B cell (primary cell): ENCODE measurements around the gene NUDT3. TPM values are rescaled to one million over a fixed set of nuclear protein-coding genes. Genes with fewer than 3 reads are reported as not detected.
A peak's percentile ranks its signal among the peaks of the same experiment; 100 is the strongest.

Experiments used
- ATAC-seq: fragments of 200-7000 bp; cut with Tn5 transposase; one replicate; pipeline ENCODE4 v1.10.0; 2021; ENCODE audit warnings: low read depth, mild to moderate bottlenecking, moderate number of reproducible peaks, moderate library complexity
- CTCF ChIA-PET: fragments of 350-600 bp; sonication (Branson Sonifier 250); formaldehyde crosslinking; loops from one replicate; lab custom pipeline; 2021; ENCODE audit warnings: antibody characterized with exemption, inconsistent platforms; lab: Charles Lee
- POLR2A ChIA-PET: fragments of 350-600 bp; sonication (Branson Sonifier 250); formaldehyde crosslinking; loops from one replicate; lab custom pipeline; 2021; ENCODE audit warnings: antibody characterized with exemption; lab: Charles Lee
- DNase-seq: peaks from one replicate; pipeline ENCODE4 v3.0.0; 2013
- H2AFZ ChIP-seq: 2 replicates; pipeline ENCODE4 v1.6.1; 2012; ENCODE audit warnings: mild to moderate bottlenecking, low read depth, low read length; ENCODE audit not compliant: insufficient read depth, poor library complexity, severe bottlenecking
- H3K27ac ChIP-seq, 2 donors: 1 replicate in 1 of 2; 2 replicates in 1 of 2; pipeline ENCODE4 v1.5.1; 2012 to 2013; ENCODE audit warnings: low read length in 2 of 2, mild to moderate bottlenecking in 2 of 2, moderate library complexity in 1 of 2
- H3K27me3 ChIP-seq, 4 experiments: fragments of 200-600 bp in 1 of 4; sonication (generic) in 1 of 4; replicated peaks in 1 of 4; 1 replicate in 2 of 4; 2 replicates in 2 of 4; pipeline versions ENCODE4 v1.6.1 to v1.7.0; 2013 to 2016; ENCODE audit warnings: low read length in 3 of 4, mild to moderate bottlenecking in 2 of 4, mixed read lengths in 1 of 4, moderate library complexity in 1 of 4; ENCODE audit not compliant: insufficient read depth in 4 of 4, control insufficient read depth in 3 of 4; ENCODE audit errors: control extremely low read depth in 1 of 4
- H3K36me3 ChIP-seq, 2 experiments: replicated peaks in 1 of 2; 1 replicate in 1 of 2; 2 replicates in 1 of 2; pipeline versions ENCODE4 v1.6.1 to v1.7.1; 2013; ENCODE audit warnings: low read length in 1 of 2; ENCODE audit not compliant: insufficient read depth in 2 of 2, control insufficient read depth in 1 of 2; ENCODE audit errors: control extremely low read depth in 1 of 2, extremely low read depth in 1 of 2
- H3K4me1 ChIP-seq, 2 donors: fragments of 200-600 bp in 1 of 2; sonication (generic) in 1 of 2; 1 replicate in 1 of 2; 2 replicates in 1 of 2; pipeline versions ENCODE4 v1.5.1 to v1.6.1; 2013 to 2017; ENCODE audit warnings: low read length in 2 of 2; ENCODE audit not compliant: control insufficient read depth in 2 of 2, insufficient read depth in 2 of 2
- H3K4me2 ChIP-seq: replicated peaks from 2 replicates; pipeline ENCODE3; 2012; ENCODE audit warnings: mild to moderate bottlenecking, low read depth, low read length; ENCODE audit not compliant: poor library complexity, severe bottlenecking
- H3K4me3 ChIP-seq, 5 experiments: fragments of 200-600 bp in 1 of 5; sonication (generic) in 1 of 5; 1 replicate in 3 of 5; 2 replicates in 2 of 5; pipeline versions ENCODE4 v1.5.1 to v1.7.0; 2011 to 2016; ENCODE audit warnings: low read length in 4 of 5, mild to moderate bottlenecking in 4 of 5, low read depth in 2 of 5, control low read depth in 1 of 5, moderate library complexity in 1 of 5; ENCODE audit not compliant: insufficient read depth in 1 of 5; ENCODE audit errors: control extremely low read depth in 1 of 5, extremely low read depth in 1 of 5
- H3K79me2 ChIP-seq: fragments of 200-600 bp; sonication (generic); one replicate; pipeline ENCODE4 v1.6.0; 2016; ENCODE audit warnings: low read length; ENCODE audit not compliant: control insufficient read depth, insufficient read depth
- H3K9ac ChIP-seq: fragments of 200-600 bp; sonication (generic); 2 replicates; pipeline ENCODE4 v1.6.1; 2017; ENCODE audit warnings: mild to moderate bottlenecking, low read length, moderate library complexity
- H3K9me3 ChIP-seq, 3 donors: one replicate each; pipeline versions ENCODE4 v1.6.1 to v1.7.1; 2013; ENCODE audit warnings: low read length in 2 of 3; ENCODE audit not compliant: control insufficient read depth in 2 of 3, insufficient read depth in 1 of 3; ENCODE audit errors: control extremely low read depth in 1 of 3
- H4K20me1 ChIP-seq: 2 replicates; pipeline ENCODE4 v1.6.0; 2012; ENCODE audit warnings: mild to moderate bottlenecking, low read length; ENCODE audit not compliant: insufficient read depth, control insufficient read depth, poor library complexity, severe bottlenecking
- H3K27ac Mint-ChIP-seq: one replicate; pipeline ENCODE4 v1.8.0; 2021; ENCODE audit warnings: mixed read lengths
- H3K27me3 Mint-ChIP-seq: one replicate; pipeline ENCODE4 v1.8.0; 2021; ENCODE audit warnings: mixed read lengths
- H3K4me1 Mint-ChIP-seq: one replicate; pipeline ENCODE4 v1.8.0; 2021; ENCODE audit warnings: mixed read lengths
- H3K4me3 Mint-ChIP-seq: one replicate; pipeline ENCODE4 v1.8.0; 2021; ENCODE audit warnings: mixed read lengths
- H3K9me3 Mint-ChIP-seq: one replicate; pipeline ENCODE4 v1.8.0; 2022; ENCODE audit warnings: mixed read lengths; ENCODE audit not compliant: insufficient read depth
- CTCF ChIP-seq: fragments of 200-600 bp; IDR thresholded peaks from one replicate; pipeline ENCODE4 v1.8.0; 2022; ENCODE audit warnings: antibody characterized with exemption, mild to moderate bottlenecking
- EZH2 ChIP-seq: IDR thresholded peaks from 2 replicates; pipeline ENCODE4 v1.6.1; 2012; ENCODE audit warnings: borderline replicate concordance, low read depth, mild to moderate bottlenecking, moderate library complexity, low read length; ENCODE audit not compliant: insufficient read depth, poor library complexity, severe bottlenecking
- WGBS: methylation state at CpG from one replicate; pipeline ENCODE4 v1.1.5; 2013; ENCODE audit warnings: missing lambda C conversion rate; ENCODE audit not compliant: insufficient coverage; 5-methylcytosine and 5-hydroxymethylcytosine counted together
- intact Hi-C: fragments of 100-400 bp; cut with micrococcal nuclease; formaldehyde crosslinking; loops from one replicate; pipeline ENCODE4 v1.10.0; 2022
- polyA plus RNA-seq: library from polyadenylated mRNA; depleted of rRNA; stranded (reverse); fragments of >200 nt; gene quantifications from 2 replicates; pipeline ENCODE4 v1.2.3, GENCODE V29; 2012
- total RNA-seq, 2 donors: library from RNA; stranded (reverse); fragments of 120-200 nt in 1 of 2; gene quantifications; 1 replicate in 1 of 2; 2 replicates in 1 of 2; pipeline versions ENCODE4 v1.2.3 to v1.2.4, GENCODE V29; 2013 to 2022

The NUDT3 gene
- total and polyA plus RNA-seq, 2 donors (not counting 1 experiment from before 2014, with no cell fraction given): 18.2 to 37.4 TPM

- ChIA-PET CTCF (interaction anchor here (0.6 to 5.8 kb wide), 17 partner anchors 11 to 892 kb away, joined by 3 to 261 read pairs (median 8); partner anchors contain the start of genes HMGA1, NUDT3 and RPS10), POLR2A (interaction anchor here (1.3 to 4.1 kb wide), 5 partner anchors 11 to 167 kb away, joined by 5 to 34 read pairs (median 13); partner anchors contain the start of gene HMGA1)
- TF ChIP-seq EZH2 (no peak), CTCF (no peak)
- intact Hi-C loops: loop anchor here (5.0 kb wide), 2 partner anchors 70 to 460 kb away; partner anchors contain the start of gene LEMD2
- H4K20me1 ChIP-seq: peaks cover 21% of the 10 kb centered on the region
- peak overlapping the region; percentile 94 for H3K4me2 ChIP-seq
- H3K27me3 ChIP-seq: no peaks in the 10 kb centered on the region
- no peak for ATAC-seq
- H2AFZ ChIP-seq: no peak overlapping the region
- WGBS: 90% methylated on average over 3 of the region's 6 CpGs
- Mint-ChIP-seq H3K27ac (peak overlapping the region; percentile 97), H3K4me1 (peaks cover 48% of the 10 kb centered on the region), H3K9me3 (no peaks in the 10 kb centered on the region), H3K27me3 (no peaks in the 10 kb centered on the region), H3K4me3 (peak overlapping the region; percentile 99)
- H3K4me1 ChIP-seq: peaks cover 14 to 32% of the 10 kb centered on the region in 2 donors
- peaks cover 14% of the 10 kb centered on the region for H3K79me2 ChIP-seq
- DNase-seq: no peak
- H3K4me3 ChIP-seq: peak overlapping the region in 4 of 5 experiments; percentile 78 to 97 (median 92)
- peaks cover 0 to 20% of the 10 kb centered on the region in 2 experiments for H3K36me3 ChIP-seq
- H3K27ac ChIP-seq: peak overlapping the region; percentile 92 to 93
- peaks cover 0 to 4% (median 0%) of the 10 kb centered on the region in 3 donors for H3K9me3 ChIP-seq
- H3K9ac ChIP-seq: peak overlapping the region; percentile 95
Observed at GRCh38 chr6:34247481-34248197, 144.8 kb downstream of the NUDT3 start.
